HG02588 (cell line): ENCODE results near the gene ASCL2.
"Not testable (repeated sequence)": the region's sequence is repeated elsewhere in the genome, so short reads cannot be mapped to it uniquely, and the experiment has no call there.

Experiments used
- ATAC-seq: cut with Tn5 transposase; IDR thresholded peaks from one replicate; pipeline ENCODE4 v1.9.1; 2021; ENCODE audit warnings: mild to moderate bottlenecking, moderate library complexity; ENCODE audit not compliant: unreplicated experiment

The ASCL2 gene

GRCh38 chr11:2298795-2299761 is 28.7 kb upstream of the ASCL2 start:
- ATAC-seq, result no peak

- no peak for ATAC-seq
Measured at GRCh38 chr11:2298131-2298794, 27.9 kb upstream of the ASCL2 start.

- no peak for ATAC-seq
Measured at GRCh38 chr11:2297623-2298030, 27.2 kb upstream of the ASCL2 start.

GRCh38 chr11:2296913-2297622 is 26.7 kb upstream of the ASCL2 start:
- no peak for ATAC-seq

- no peak for ATAC-seq
Measured at GRCh38 chr11:2295971-2296912, 25.9 kb upstream of the ASCL2 start.

GRCh38 chr11:2294926-2295290 is 24.5 kb upstream of the ASCL2 start:
- no peak for ATAC-seq

- ATAC-seq, result no peak
Measured at GRCh38 chr11:2293984-2294925, 23.9 kb upstream of the ASCL2 start.

- no peak for ATAC-seq
Measured at GRCh38 chr11:2293531-2293971, 23.2 kb upstream of the ASCL2 start.

GRCh38 chr11:2290351-2290841 is 20.0 kb upstream of the ASCL2 start:
- ATAC-seq, result no peak

DNA sequence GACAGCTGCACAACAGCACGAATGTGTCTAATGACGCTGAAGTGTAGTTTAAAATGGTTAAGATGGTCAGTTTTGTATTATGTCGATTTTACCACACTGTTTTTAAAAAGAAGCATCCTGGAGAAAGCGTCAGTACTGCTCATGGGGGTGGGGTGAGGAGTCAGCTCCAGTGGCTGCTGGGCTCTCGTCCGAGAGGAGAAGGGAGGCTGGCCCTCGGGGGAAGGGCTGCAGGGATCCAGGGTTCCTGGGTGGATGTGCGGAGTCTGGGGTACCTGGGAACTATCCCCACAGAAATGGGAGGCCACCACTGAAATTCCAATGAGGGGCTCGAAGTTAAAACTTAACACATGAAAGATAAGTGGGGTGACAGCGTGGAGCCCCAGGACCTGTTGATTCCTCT is 19.5 kb upstream of the ASCL2 start:
- ATAC-seq, result no peak

- ATAC-seq, result no peak
Measured at GRCh38 chr11:2289350-2289749, 19.0 kb upstream of the ASCL2 start.

DNA sequence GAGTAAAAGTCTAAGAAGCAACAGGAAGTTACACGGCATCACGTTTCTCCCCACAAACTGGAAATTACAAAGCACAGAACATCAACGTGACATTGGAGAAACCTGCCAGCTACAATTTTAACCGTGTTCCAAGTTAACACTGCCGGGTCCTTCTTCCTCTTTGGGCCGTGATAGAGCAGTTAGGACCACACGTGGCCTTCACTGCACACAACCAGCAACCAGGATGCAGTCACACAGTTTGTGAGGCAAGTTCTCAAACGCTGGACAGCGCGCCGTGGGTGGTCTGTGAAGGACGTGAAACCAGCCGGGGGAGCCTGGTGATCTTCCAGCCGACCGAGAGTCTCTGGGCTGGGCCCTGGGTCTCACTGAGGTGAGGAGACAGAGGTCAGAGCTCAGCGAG is 16.7 kb upstream of the ASCL2 start:
- ATAC-seq, result no peak

GRCh38 chr11:2286350-2286749 is 16.0 kb upstream of the ASCL2 start:
- not testable (repeated sequence) for ATAC-seq

GRCh38 chr11:2280208-2280607 is 9.8 kb upstream of the ASCL2 start:
- ATAC-seq, result no peak

- ATAC-seq, result no peak
Measured at GRCh38 chr11:2277933-2278523, 7.6 kb upstream of the ASCL2 start.

DNA sequence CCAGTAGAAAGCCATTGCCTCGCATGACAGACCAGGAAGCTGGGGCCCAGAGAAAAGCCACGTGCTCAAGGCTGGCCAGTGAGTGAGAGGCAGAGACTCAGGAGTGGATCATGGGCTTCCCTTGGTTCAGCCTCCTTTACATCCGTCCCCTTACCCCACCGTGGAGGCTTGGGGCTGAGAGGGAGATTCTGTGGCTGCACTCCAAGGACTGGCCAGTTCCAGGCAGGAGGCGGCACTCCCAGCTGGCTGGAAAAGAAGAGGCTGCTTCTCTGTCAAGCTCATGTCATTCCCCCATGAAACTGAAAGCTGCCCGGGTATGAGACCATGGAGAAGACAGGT is 6.6 kb upstream of the ASCL2 start:
- ATAC-seq, result no peak

GRCh38 chr11:2276280-2277007 is 6.1 kb upstream of the ASCL2 start:
- no peak for ATAC-seq
